ENCODE measurements around the gene DLEC1. TPM values are rescaled to one million over a fixed set of nuclear protein-coding genes. Genes with fewer than 3 reads are reported as not detected.

DLEC1 gene
- total and polyA plus RNA-seq, 9 of the 15 experiments (the other 6 are each of a cell fraction or from before 2014, with no cell fraction given) = 0.07 to 0.08 TPM; not detected in 7

DNA sequence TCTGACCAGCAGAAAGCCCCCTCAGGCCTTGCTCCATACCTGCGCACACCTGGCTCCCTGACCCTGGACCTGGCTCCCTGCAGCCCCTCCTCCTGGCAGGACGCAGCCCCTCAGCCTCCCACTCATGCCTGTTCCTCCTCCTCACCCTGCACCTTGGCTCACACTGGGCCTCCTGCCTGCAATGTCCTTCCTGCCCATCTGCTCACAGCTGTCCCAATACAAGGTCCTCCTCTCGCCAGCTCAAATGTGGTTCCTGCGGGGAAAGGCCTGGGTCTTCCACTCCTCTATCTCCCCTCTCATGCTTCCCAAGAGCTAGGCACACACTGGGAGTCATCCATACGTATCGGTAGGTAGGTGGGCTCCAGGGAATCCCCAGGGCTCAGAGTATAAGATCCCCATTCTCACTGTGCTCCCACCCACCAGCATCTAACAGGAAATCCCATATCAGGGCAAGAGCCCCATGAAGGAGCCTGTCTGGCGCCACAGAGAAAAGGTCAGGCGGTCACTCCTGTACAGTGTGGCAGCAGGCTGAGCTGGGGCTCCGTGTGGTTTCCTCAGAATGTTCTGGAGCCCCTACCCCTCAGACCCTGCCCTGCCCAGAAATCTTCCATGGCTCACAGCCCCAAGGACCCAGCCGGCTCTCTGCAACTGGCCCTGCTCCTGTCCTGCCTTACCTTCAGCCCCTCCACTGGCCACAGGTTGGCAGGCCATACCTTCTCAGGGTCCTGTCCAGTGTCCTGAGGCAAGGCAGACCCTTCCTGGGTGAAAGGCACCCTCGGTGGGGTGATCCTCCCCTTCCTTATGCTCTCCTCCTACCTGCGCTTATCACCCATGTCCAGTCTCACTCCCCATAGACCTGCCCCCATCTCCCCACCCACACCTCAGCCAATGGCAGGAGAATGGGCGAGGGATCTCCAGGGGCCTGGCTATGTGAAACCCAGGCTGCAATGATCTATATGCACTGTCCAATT is 20.4 kb upstream of the DLEC1 start:
- intact Hi-C loops (cut with micrococcal nuclease) = loop anchor here (1.0 kb wide), 1 partner anchor 44 kb away; no protein-coding TSS in a partner anchor
- TSS peak; percentile 38 for BruUV-seq (replicated peaks)
- Histone ChIP-seq H3K4me2 (ENCODE audit: insufficient read depth, low read length) (peak overlapping the region; percentile 95), H4K20me1 (replicated peaks; ENCODE audit: control insufficient read depth, insufficient read depth, low read length) (peaks cover 3% of the 10 kb centered on the region; the same call in 1 of the 2 replicates), H3K27ac (ENCODE audit: extremely low read depth, low read depth, low read length) (peak overlapping the region; percentile 79), H3K4me3 (peak overlapping the region; percentile 50), H3K9me3 (replicated peaks; ENCODE audit: control insufficient read depth, insufficient read depth, low read depth, low read length) (no peaks in the 10 kb centered on the region), H3K36me3 (ENCODE audit: control insufficient read depth, insufficient read depth, low read length) (peaks cover 44% of the 10 kb centered on the region), H2AFZ (ENCODE audit: low read depth, low read length) (peak overlapping the region; percentile 65), H3K27me3 (ENCODE audit: control insufficient read depth in 2 of 2, insufficient read depth in 2 of 2, low read length in 2 of 2) (no peaks in the 10 kb centered on the region), H3K9me1 (ENCODE audit: control insufficient read depth, insufficient read depth, low read length) (peaks cover 10% of the 10 kb centered on the region), H3K79me2 (ENCODE audit: control insufficient read depth, insufficient read depth, low read length) (peaks cover 69% of the 10 kb centered on the region), H3K9ac (ENCODE audit: insufficient read depth in 1 of 2, low read depth in 2 of 2, low read length in 2 of 2) (peak overlapping the region; percentile 80 to 96), H3K4me1 (replicated peaks in 1 of 2; ENCODE audit: control insufficient read depth in 2 of 2, insufficient read depth in 2 of 2, low read length in 2 of 2) (peaks cover 62 to 72% of the 10 kb centered on the region in 2 experiments)
- CTCF ChIA-PET (ENCODE audit: low intra/inter-chr PET ratio) = no interaction called here
- in situ Hi-C loops (cut with MboI) = no loop called here
- ATAC-seq (peak; percentile 82), DNase-seq (ENCODE audit: extremely low read depth in 1 of 4, low spot score in 3 of 4) (peak; percentile 93 to 97 (median 96)), FAIRE-seq (peak; percentile 89)
- 18% methylated on average over 13 of the region's 13 CpGs for WGBS (ENCODE audit: insufficient coverage, low coverage, missing lambda C conversion rate)
- POLR2A ChIA-PET = interaction anchor here (1.2 to 2.1 kb wide), 3 partner anchors 8 to 22 kb away, joined by 3 to 6 read pairs (median 4); no protein-coding TSS in a partner anchor
- TF ChIP-seq ZBTB33 (CRISPR knock-in tag; IDR thresholded peaks at IDR 0.05) (no peak), NFYB (IDR thresholded peaks at IDR 0.05; ENCODE audit: extremely low read depth, insufficient read length) (peak; percentile 74), TOE1 (IDR thresholded peaks at IDR 0.05; ENCODE audit: borderline replicate concordance) (no peak), TOE1 (CRISPR knock-in tag; IDR thresholded peaks at IDR 0.05; ENCODE audit: borderline replicate concordance, low read depth) (no peak), ATF3 (IDR thresholded peaks at IDR 0.05) (no peak), ATF3 (CRISPR knock-in tag; conservative IDR thresholded peaks at IDR 0.05) (no peak), EZH2 (IDR thresholded peaks at IDR 0.05; ENCODE audit: borderline replicate concordance, low read depth, low read length) (no peak), ZBTB12 (CRISPR knock-in tag; IDR thresholded peaks at IDR 0.05) (no peak), NR4A1 (CRISPR knock-in tag; IDR thresholded peaks at IDR 0.05) (no peak), NR4A1 (tag; IDR thresholded peaks at IDR 0.05) (no peak), ZNF239 (CRISPR knock-in tag; IDR thresholded peaks at IDR 0.05) (no peak)
- TF ChIP-seq, protein P1, sequence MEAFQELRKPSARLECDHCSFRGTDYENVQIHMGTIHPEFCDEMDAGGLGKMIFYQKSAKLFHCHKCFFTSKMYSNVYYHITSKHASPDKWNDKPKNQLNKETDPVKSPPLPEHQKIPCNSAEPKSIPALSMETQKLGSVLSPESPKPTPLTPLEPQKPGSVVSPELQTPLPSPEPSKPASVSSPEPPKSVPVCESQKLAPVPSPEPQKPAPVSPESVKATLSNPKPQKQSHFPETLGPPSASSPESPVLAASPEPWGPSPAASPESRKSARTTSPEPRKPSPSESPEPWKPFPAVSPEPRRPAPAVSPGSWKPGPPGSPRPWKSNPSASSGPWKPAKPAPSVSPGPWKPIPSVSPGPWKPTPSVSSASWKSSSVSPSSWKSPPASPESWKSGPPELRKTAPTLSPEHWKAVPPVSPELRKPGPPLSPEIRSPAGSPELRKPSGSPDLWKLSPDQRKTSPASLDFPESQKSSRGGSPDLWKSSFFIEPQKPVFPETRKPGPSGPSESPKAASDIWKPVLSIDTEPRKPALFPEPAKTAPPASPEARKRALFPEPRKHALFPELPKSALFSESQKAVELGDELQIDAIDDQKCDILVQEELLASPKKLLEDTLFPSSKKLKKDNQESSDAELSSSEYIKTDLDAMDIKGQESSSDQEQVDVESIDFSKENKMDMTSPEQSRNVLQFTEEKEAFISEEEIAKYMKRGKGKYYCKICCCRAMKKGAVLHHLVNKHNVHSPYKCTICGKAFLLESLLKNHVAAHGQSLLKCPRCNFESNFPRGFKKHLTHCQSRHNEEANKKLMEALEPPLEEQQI (IDR thresholded peaks at IDR 0.05) = no peak
- TF ChIP-seq, protein P2, sequence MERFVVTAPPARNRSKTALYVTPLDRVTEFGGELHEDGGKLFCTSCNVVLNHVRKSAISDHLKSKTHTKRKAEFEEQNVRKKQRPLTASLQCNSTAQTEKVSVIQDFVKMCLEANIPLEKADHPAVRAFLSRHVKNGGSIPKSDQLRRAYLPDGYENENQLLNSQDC (CRISPR knock-in tag; IDR thresholded peaks at IDR 0.05) = no peak
